GM12891 (cell line): ENCODE results near the gene FUCA1.

ENCODE experiments used
- PAX5 ChIP-seq: IDR thresholded peaks from 2 replicates; pipeline ENCODE4 v1.6.1; 2011; ENCODE audit warnings: low read length, moderate library complexity, mild to moderate bottlenecking; ENCODE audit not compliant: insufficient read depth, severe bottlenecking
- POLR2A ChIP-seq: IDR thresholded peaks from 2 replicates; pipeline ENCODE4 v1.6.1; 2011; ENCODE audit warnings: low read depth, low read length, control low read depth
- POLR2AphosphoS5 ChIP-seq: IDR thresholded peaks from 2 replicates; pipeline ENCODE4 v1.6.1; 2011; ENCODE audit warnings: low read depth, low read length, control low read depth
- POU2F2 ChIP-seq: IDR thresholded peaks from 2 replicates; pipeline ENCODE4 v1.6.1; 2011; ENCODE audit warnings: low read depth, mild to moderate bottlenecking, control low read depth, low read length, moderate library complexity
- SPI1 ChIP-seq: IDR thresholded peaks from 2 replicates; pipeline ENCODE4 v1.6.1; 2011; ENCODE audit warnings: low read depth, low read length, control low read depth
- TAF1 ChIP-seq: IDR thresholded peaks from 2 replicates; pipeline ENCODE4 v1.6.1; 2011; ENCODE audit warnings: low read depth, low read length, control low read depth

GRCh38 chr1:23837908-23838307, 30.2 kb downstream of the FUCA1 start:
- TF ChIP-seq POLR2AphosphoS5 (no peak), POLR2A (no peak), TAF1 (no peak), SPI1 (no peak), PAX5 (no peak), POU2F2 (no peak)
